Esophagus muscularis mucosa (tissue), 4 donors: ENCODE data around the gene FUT8.

ENCODE experiments used
- EP300 ChIP-seq: sonication (generic); formaldehyde crosslinking; IDR thresholded peaks from one replicate; pipeline ENCODE4 v1.6.1; 2017; ENCODE audit warnings: antibody characterized with exemption
- POLR2A ChIP-seq: fragments of 450-650 bp; IDR thresholded peaks from one replicate; pipeline ENCODE4 v1.6.1; 2017; ENCODE audit warnings: antibody characterized with exemption, moderate library complexity, mild to moderate bottlenecking, low read depth
- TF ChIP-seq, protein P1 (sequence below), 3 experiments: fragments of 200-600 bp in 2 of 3; fragments of 450-650 bp in 1 of 3; sonication (generic) in 2 of 3; IDR thresholded peaks; one replicate each; pipeline ENCODE4 v1.5.1; 2017 to 2019; ENCODE audit warnings: antibody characterized with exemption in 3 of 3, mild to moderate bottlenecking in 2 of 3, moderate library complexity in 1 of 3

DNA sequence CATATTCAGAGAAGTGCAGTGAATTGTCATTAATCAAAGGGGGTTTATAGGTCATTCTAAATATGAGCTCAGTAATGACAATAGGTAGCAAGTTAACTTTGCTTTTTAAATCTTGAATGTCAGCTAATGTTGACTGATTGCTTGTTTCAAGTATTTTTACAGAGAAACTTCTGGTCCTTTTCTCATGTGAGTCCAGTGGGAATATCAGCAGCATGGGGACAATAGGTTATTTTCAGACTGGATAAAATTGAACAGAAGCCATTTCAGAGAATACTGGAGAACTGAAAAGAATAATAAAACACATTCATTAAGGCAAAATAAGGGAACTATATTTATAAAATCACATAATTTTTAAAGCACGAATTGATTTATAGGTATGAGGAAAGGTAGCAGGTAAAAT is 78.7 kb downstream of the FUT8 start:
- TF ChIP-seq, protein P1, sequence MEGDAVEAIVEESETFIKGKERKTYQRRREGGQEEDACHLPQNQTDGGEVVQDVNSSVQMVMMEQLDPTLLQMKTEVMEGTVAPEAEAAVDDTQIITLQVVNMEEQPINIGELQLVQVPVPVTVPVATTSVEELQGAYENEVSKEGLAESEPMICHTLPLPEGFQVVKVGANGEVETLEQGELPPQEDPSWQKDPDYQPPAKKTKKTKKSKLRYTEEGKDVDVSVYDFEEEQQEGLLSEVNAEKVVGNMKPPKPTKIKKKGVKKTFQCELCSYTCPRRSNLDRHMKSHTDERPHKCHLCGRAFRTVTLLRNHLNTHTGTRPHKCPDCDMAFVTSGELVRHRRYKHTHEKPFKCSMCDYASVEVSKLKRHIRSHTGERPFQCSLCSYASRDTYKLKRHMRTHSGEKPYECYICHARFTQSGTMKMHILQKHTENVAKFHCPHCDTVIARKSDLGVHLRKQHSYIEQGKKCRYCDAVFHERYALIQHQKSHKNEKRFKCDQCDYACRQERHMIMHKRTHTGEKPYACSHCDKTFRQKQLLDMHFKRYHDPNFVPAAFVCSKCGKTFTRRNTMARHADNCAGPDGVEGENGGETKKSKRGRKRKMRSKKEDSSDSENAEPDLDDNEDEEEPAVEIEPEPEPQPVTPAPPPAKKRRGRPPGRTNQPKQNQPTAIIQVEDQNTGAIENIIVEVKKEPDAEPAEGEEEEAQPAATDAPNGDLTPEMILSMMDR (IDR thresholded peaks at IDR 0.05): no peak
- TF ChIP-seq POLR2A (no peak), EP300 (no peak)
